Cerebellar cortex (tissue), 1 donor: ENCODE measurements around the gene ALDOA.
"Not testable (repeated sequence)": the region's sequence is repeated elsewhere in the genome, so short reads cannot be mapped to it uniquely, and the experiment has no call there.

ENCODE experiments used
- DNase-seq: peaks from one replicate; pipeline ENCODE4 v3.0.0-alpha.2; 2015; ENCODE audit warnings: low spot score

The ALDOA gene

GRCh38 chr16:30065102-30065942, at the start of gene ALDOA:
Gene ALDOA (plus strand): TSS chr16:30065760. CDS start chr16:30066898, 1,138 bp downstream.
- DNase-seq: peak; percentile 96

GRCh38 chr16:30016555-30017276, 48.8 kb upstream of the ALDOA start:
- DNase-seq: no peak

GRCh38 chr16:30017277-30017656, 48.3 kb upstream of the ALDOA start:
- no peak for DNase-seq

- not testable (repeated sequence) for DNase-seq
These were observed 47.6 kb upstream of the ALDOA start for GRCh38 chr16:30017937-30018336.

- DNase-seq: no peak
These were observed 46.8 kb upstream of the ALDOA start for GRCh38 chr16:30018731-30019158.

GRCh38 chr16:30022887-30023286, 42.7 kb upstream of the ALDOA start, which contains the start of gene C16orf92:
Gene C16orf92 (plus strand): TSS chr16:30023198. CDS start chr16:30023341, 143 bp downstream.
- DNase-seq: no peak

- DNase-seq: no peak
These were observed 42.0 kb upstream of the ALDOA start for GRCh38 chr16:30023586-30023985.

- DNase-seq: no peak
These were observed 41.1 kb upstream of the ALDOA start for GRCh38 chr16:30024451-30024850.

- DNase-seq: no peak
These were observed 40.4 kb upstream of the ALDOA start for GRCh38 chr16:30025156-30025555.

- no peak for DNase-seq
These were observed 40.0 kb upstream of the ALDOA start for GRCh38 chr16:30025574-30025973.

GRCh38 chr16:30026449-30026848, 39.1 kb upstream of the ALDOA start:
- DNase-seq: no peak

- DNase-seq: no peak
These were observed 37.7 kb upstream of the ALDOA start for GRCh38 chr16:30027588-30028437.

GRCh38 chr16:30028438-30029076, 37.0 kb upstream of the ALDOA start:
- DNase-seq: no peak

GRCh38 chr16:30030011-30030685, 35.4 kb upstream of the ALDOA start:
- no peak for DNase-seq

- peak; percentile 74 for DNase-seq
These were observed 34.6 kb upstream of the ALDOA start, which contains the start of gene TLCD3B for GRCh38 chr16:30030841-30031413. Gene TLCD3B (minus strand): TSS chr16:30031271. CDS start chr16:30030527, 744 bp downstream.

- peak; percentile 18 for DNase-seq
These were observed 34.1 kb upstream of the ALDOA start for GRCh38 chr16:30031477-30031918.

GRCh38 chr16:30032083-30032819, 33.3 kb upstream of the ALDOA start:
- peak; percentile 90 for DNase-seq

GRCh38 chr16:30033270-30033669, 32.3 kb upstream of the ALDOA start:
- no peak for DNase-seq

GRCh38 chr16:30040221-30040620, 25.3 kb upstream of the ALDOA start:
- DNase-seq: no peak

- DNase-seq: not testable (repeated sequence)
These were observed 24.9 kb upstream of the ALDOA start for GRCh38 chr16:30040690-30041089.
